HepG2 (cell line): ENCODE measurements around the gene RTP2. TPM values are rescaled to one million over a fixed set of nuclear protein-coding genes. Genes with fewer than 3 reads are reported as not detected.
A peak's percentile ranks its signal among the peaks of the same experiment; 100 is the strongest.

ENCODE experiments used
- ADNP ChIP-seq: sonication (generic); formaldehyde crosslinking; IDR thresholded peaks from 2 replicates; pipeline ENCODE4 v1.4.0; 2020; ENCODE audit warnings: missing genetic modification reagents
- FOSL1 ChIP-seq: sonication (generic); formaldehyde crosslinking; IDR thresholded peaks from 2 replicates; pipeline ENCODE4 v1.9.0; 2021; ENCODE audit warnings: missing genetic modification reagents, borderline replicate concordance
- FOXO4 ChIP-seq: sonication (generic); formaldehyde crosslinking; conservative IDR thresholded peaks from 2 replicates; pipeline ENCODE4 v1.8.1; 2023; ENCODE audit warnings: missing genetic modification reagents
- GATAD2A ChIP-seq: IDR thresholded peaks from 2 replicates; pipeline ENCODE4 v1.6.1; 2016
- HMGXB4 ChIP-seq, 2 experiments: sonication (generic) in 1 of 2; formaldehyde crosslinking in 1 of 2; IDR thresholded peaks; 2 replicates each; pipeline versions ENCODE4 v1.4.0 to v1.6.1; 2018 to 2020; ENCODE audit warnings: missing genetic modification reagents in 2 of 2, borderline replicate concordance in 1 of 2, low read depth in 1 of 2, mild to moderate bottlenecking in 1 of 2, missing biosample characterization in 1 of 2
- SP1 ChIP-seq, 2 experiments: fragments of 450-650 bp in 1 of 2; sonication (generic) in 1 of 2; formaldehyde crosslinking in 1 of 2; IDR thresholded peaks; 2 replicates each; pipeline versions ENCODE4 v1.4.0 to v1.6.1; 2016 to 2020; ENCODE audit warnings: missing genetic modification reagents in 1 of 2
- SP5 ChIP-seq: IDR thresholded peaks from 2 replicates; pipeline ENCODE4 v1.6.1; 2016; ENCODE audit warnings: low read depth, borderline replicate concordance
- SRF ChIP-seq: IDR thresholded peaks from 2 replicates; pipeline ENCODE4 v1.6.1; 2011; ENCODE audit warnings: mild to moderate bottlenecking, low read depth, low read length, moderate library complexity
- ZBTB33 ChIP-seq: sonication (generic); formaldehyde crosslinking; IDR thresholded peaks from 2 replicates; pipeline ENCODE4 v1.4.0; 2020; ENCODE audit warnings: missing genetic modification reagents
- ZHX1 ChIP-seq: sonication (generic); formaldehyde crosslinking; IDR thresholded peaks from 2 replicates; pipeline ENCODE4 v1.8.1; 2022; ENCODE audit warnings: low read depth, mild to moderate bottlenecking, missing genetic modification reagents
- ZNF326 ChIP-seq: sonication (generic); formaldehyde crosslinking; IDR thresholded peaks from 2 replicates; pipeline ENCODE4 v1.4.0; 2020; ENCODE audit warnings: missing genetic modification reagents, borderline replicate concordance
- ZNF660 ChIP-seq: sonication (generic); formaldehyde crosslinking; IDR thresholded peaks from 2 replicates; pipeline ENCODE4 v1.5.1; 2020; ENCODE audit warnings: mild to moderate bottlenecking, low read depth, missing genetic modification reagents, borderline replicate concordance
- ZNF724P ChIP-seq: sonication (generic); formaldehyde crosslinking; IDR thresholded peaks from 2 replicates; pipeline ENCODE4 v1.8.0; 2022; ENCODE audit warnings: missing genetic modification reagents, borderline replicate concordance
- ZNF792 ChIP-seq: IDR thresholded peaks from 2 replicates; pipeline ENCODE4 v1.6.1; 2016
- polyA plus RNA-seq, 8 experiments: library from polyadenylated mRNA; depleted of rRNA in 3 of 8; stranded (reverse) in 7 of 8; unstranded in 1 of 8; fragments of >200 nt; fragmentation: Illumina TruSeq in 4 of 8; extraction: Trizol in 4 of 8; gene quantifications; 2 replicates each; pipeline versions ENCODE4 v1.2.1 to v1.2.3, GENCODE V29; 2011 to 2016; ENCODE audit warnings: low read depth in 4 of 8, missing spikeins in 1 of 8, mixed read lengths in 1 of 8; ENCODE audit not compliant: insufficient read depth in 1 of 8
- total RNA-seq, 5 experiments: library from RNA; depleted of rRNA; stranded (reverse); fragments of >200 nt; fragmentation: Illumina TruSeq; extraction: Trizol; gene quantifications; 2 replicates each; pipeline ENCODE4 v1.2.3, GENCODE V29; 2016; ENCODE audit warnings: low read depth in 1 of 5
- TF ChIP-seq, protein P1 (sequence below): sonication (generic); formaldehyde crosslinking; IDR thresholded peaks from 2 replicates; pipeline ENCODE4 v1.4.0; 2020; ENCODE audit warnings: missing genetic modification reagents
- TF ChIP-seq, protein P2 (sequence below): IDR thresholded peaks from 2 replicates; pipeline ENCODE4 v1.6.1; 2016; ENCODE audit warnings: low read depth, borderline replicate concordance

RTP2 gene
- total and polyA plus RNA-seq, 2 of the 13 experiments (the other 11 are each of a cell fraction or from before 2014, with no cell fraction given): not detected

- peak; percentile 59; the same call in 1 of the 2 replicates for TF ChIP-seq ZBTB33 (CRISPR knock-in tag)
- TF ChIP-seq ZHX1 (CRISPR knock-in tag): peak; percentile 88
- peak; percentile 64 for TF ChIP-seq GATAD2A (CRISPR knock-in tag)
- TF ChIP-seq SP1 (IDR thresholded peaks at IDR 0.05): no peak
- TF ChIP-seq SP1 (CRISPR knock-in tag; IDR thresholded peaks at IDR 0.05): peak; percentile 62; the same call in 1 of the 2 replicates
- TF ChIP-seq, protein P1, sequence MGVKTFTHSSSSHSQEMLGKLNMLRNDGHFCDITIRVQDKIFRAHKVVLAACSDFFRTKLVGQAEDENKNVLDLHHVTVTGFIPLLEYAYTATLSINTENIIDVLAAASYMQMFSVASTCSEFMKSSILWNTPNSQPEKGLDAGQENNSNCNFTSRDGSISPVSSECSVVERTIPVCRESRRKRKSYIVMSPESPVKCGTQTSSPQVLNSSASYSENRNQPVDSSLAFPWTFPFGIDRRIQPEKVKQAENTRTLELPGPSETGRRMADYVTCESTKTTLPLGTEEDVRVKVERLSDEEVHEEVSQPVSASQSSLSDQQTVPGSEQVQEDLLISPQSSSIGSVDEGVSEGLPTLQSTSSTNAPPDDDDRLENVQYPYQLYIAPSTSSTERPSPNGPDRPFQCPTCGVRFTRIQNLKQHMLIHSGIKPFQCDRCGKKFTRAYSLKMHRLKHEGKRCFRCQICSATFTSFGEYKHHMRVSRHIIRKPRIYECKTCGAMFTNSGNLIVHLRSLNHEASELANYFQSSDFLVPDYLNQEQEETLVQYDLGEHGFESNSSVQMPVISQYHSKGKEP (CRISPR knock-in tag): peak; percentile 99
- TF ChIP-seq ZNF326: no peak
- peak; percentile 72 for TF ChIP-seq FOSL1 (CRISPR knock-in tag)
- 0 out of 2 replicates have a peak, but pooled peaks have one; percentile 77 for TF ChIP-seq ZNF660 (CRISPR knock-in tag)
- TF ChIP-seq HMGXB4 (CRISPR knock-in tag; IDR thresholded peaks at IDR 0.05; ENCODE audit: borderline replicate concordance in 1 of 2, low read depth in 1 of 2): peak in 1 of 2 experiments; percentile 42; a peak in 1 of 4 replicates
- no peak for TF ChIP-seq ADNP (CRISPR knock-in tag)
- no peak for TF ChIP-seq SP5 (CRISPR knock-in tag)
- TF ChIP-seq, protein P2, sequence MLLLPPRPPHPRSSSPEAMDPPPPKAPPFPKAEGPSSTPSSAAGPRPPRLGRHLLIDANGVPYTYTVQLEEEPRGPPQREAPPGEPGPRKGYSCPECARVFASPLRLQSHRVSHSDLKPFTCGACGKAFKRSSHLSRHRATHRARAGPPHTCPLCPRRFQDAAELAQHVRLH (CRISPR knock-in tag): peak; percentile 99
- TF ChIP-seq ZNF724P (CRISPR knock-in tag): 0 out of 2 replicates have a peak, but pooled peaks have one; percentile 58
- TF ChIP-seq SRF: no peak
- peak; percentile 99; the same call in 1 of the 2 replicates for TF ChIP-seq FOXO4 (CRISPR knock-in tag)
- TF ChIP-seq ZNF792: peak; percentile 97
Observed at GRCh38 chr3:187669675-187670504, 32.5 kb downstream of the RTP2 start, which contains the start of gene SST (continued).
